H1 (cell line): ENCODE data around the gene PTPRT. TPM values are rescaled to one million over a fixed set of nuclear protein-coding genes. Genes with fewer than 3 reads are reported as not detected.

Source experiments
- CTCF ChIA-PET: fragments of 300-600 bp; sonication (Branson Sonifier 250); formaldehyde crosslinking; loops from one replicate; lab custom pipeline; 2021; ENCODE audit not compliant: partially characterized antibody; lab: Charles Lee
- POLR2A ChIA-PET: fragments of 300-600 bp; sonication (Branson Sonifier 250); formaldehyde crosslinking; loops from one replicate; lab custom pipeline; 2021; ENCODE audit warnings: inconsistent platforms; ENCODE audit not compliant: partially characterized antibody; lab: Charles Lee
- DNase-seq, 2 experiments: peaks; one replicate each; pipeline versions ENCODE4 v3.0.0 to v3.0.0-alpha.2; 2010 to 2022; ENCODE audit warnings: low spot score in 2 of 2, low read depth in 1 of 2, mixed read lengths in 1 of 2
- FAIRE-seq: peaks from 2 replicates; lab custom pipeline; 2011; peaks lifted over from hg19 to GRCh38; lab: Jason Lieb, UNC
- H2AFZ ChIP-seq: 2 replicates; pipeline ENCODE4 v1.8.1; 2012; ENCODE audit warnings: low read length, inconsistent platforms
- H2AK5ac ChIP-seq: 2 replicates; pipeline ENCODE4 v1.6.1; 2013; ENCODE audit warnings: low read depth, low read length
- H2BK120ac ChIP-seq: replicated peaks from 2 replicates; pipeline ENCODE3; 2013; ENCODE audit warnings: low read depth, low read length, inconsistent platforms
- H2BK12ac ChIP-seq: 2 replicates; pipeline ENCODE4 v1.6.1; 2013; ENCODE audit warnings: low read depth, low read length
- H2BK15ac ChIP-seq: 2 replicates; pipeline ENCODE4 v1.6.1; 2013; ENCODE audit warnings: low read length
- H2BK20ac ChIP-seq: 2 replicates; pipeline ENCODE4 v1.6.1; 2013; ENCODE audit warnings: low read length
- H2BK5ac ChIP-seq: 2 replicates; pipeline ENCODE4 v1.6.1; 2013; ENCODE audit warnings: low read depth, low read length
- H3K14ac ChIP-seq: 2 replicates; pipeline ENCODE4 v1.6.1; 2013; ENCODE audit warnings: inconsistent platforms; ENCODE audit not compliant: insufficient read length
- H3K18ac ChIP-seq: 2 replicates; pipeline ENCODE4 v1.6.1; 2013; ENCODE audit warnings: low read length; ENCODE audit errors: extremely low read depth
- H3K23ac ChIP-seq: 2 replicates; pipeline ENCODE4 v1.6.1; 2013; ENCODE audit warnings: inconsistent platforms; ENCODE audit not compliant: insufficient read length
- H3K23me2 ChIP-seq: 2 replicates; pipeline ENCODE4 v1.6.1; 2013; ENCODE audit warnings: low read depth, low read length
- H3K27ac ChIP-seq: 2 replicates; pipeline ENCODE4 v1.6.1; 2011; ENCODE audit warnings: low read depth, low read length, inconsistent platforms
- H3K27me3 ChIP-seq, 4 experiments: replicated peaks in 1 of 4; 1 replicate in 1 of 4; 2 replicates in 3 of 4; pipeline versions ENCODE4 v1.6.1 to v1.8.1; 2011 to 2013; ENCODE audit warnings: low read length in 3 of 4, mild to moderate bottlenecking in 3 of 4, inconsistent platforms in 2 of 4, mixed read lengths in 2 of 4, moderate library complexity in 1 of 4; ENCODE audit not compliant: control insufficient read depth in 3 of 4, insufficient read depth in 3 of 4; ENCODE audit errors: extremely low read depth in 1 of 4
- H3K36me3 ChIP-seq, 4 experiments: 2 replicates each; pipeline versions ENCODE4 v1.6.1 to v1.8.1; 2011 to 2013; ENCODE audit warnings: mild to moderate bottlenecking in 4 of 4, low read length in 3 of 4, moderate library complexity in 2 of 4, control low read depth in 1 of 4, inconsistent platforms in 1 of 4; ENCODE audit not compliant: insufficient read depth in 4 of 4, control insufficient read depth in 2 of 4
- H3K4ac ChIP-seq: replicated peaks from 2 replicates; pipeline ENCODE3; 2013; ENCODE audit warnings: low read length, low read depth, mixed read lengths, inconsistent platforms; ENCODE audit not compliant: insufficient read length
- H3K4me1 ChIP-seq, 4 experiments: replicated peaks in 1 of 4; 1 replicate in 1 of 4; 2 replicates in 3 of 4; pipeline versions ENCODE4 v1.6.1 to v1.8.1; 2011 to 2013; ENCODE audit warnings: low read length in 3 of 4, inconsistent platforms in 2 of 4, mixed read lengths in 1 of 4; ENCODE audit not compliant: insufficient read depth in 4 of 4, control insufficient read depth in 3 of 4
- H3K4me2 ChIP-seq, 2 experiments: 2 replicates each; pipeline versions ENCODE4 v1.6.1 to v1.8.1; 2011 to 2013; ENCODE audit warnings: low read depth in 2 of 2, low read length in 2 of 2, control low read depth in 1 of 2, inconsistent platforms in 1 of 2, mild to moderate bottlenecking in 1 of 2; ENCODE audit not compliant: insufficient read depth in 1 of 2
- H3K4me3 ChIP-seq, 4 experiments: fragments of 200-600, 300-600 bp in 1 of 4; sonication (generic), shearing (Covaris generic), sonication (Bioruptor Twin) in 1 of 4; 2 replicates each; pipeline versions ENCODE4 v1.5.1 to v1.8.1; 2011 to 2016; ENCODE audit warnings: low read length in 4 of 4, low read depth in 3 of 4, control low read depth in 2 of 4, inconsistent platforms in 2 of 4, mild to moderate bottlenecking in 2 of 4, mixed read lengths in 1 of 4, moderate library complexity in 1 of 4; ENCODE audit not compliant: insufficient read depth in 2 of 4; ENCODE audit errors: extremely low read depth in 1 of 4
- H3K56ac ChIP-seq: replicated peaks from 2 replicates; pipeline ENCODE3; 2013; ENCODE audit warnings: low read depth, mild to moderate bottlenecking, mixed read lengths, low read length, inconsistent platforms; ENCODE audit not compliant: insufficient read length
- H3K79me1 ChIP-seq: 2 replicates; pipeline ENCODE4 v1.6.1; 2013; ENCODE audit warnings: low read depth, low read length, control low read depth
- H3K79me2 ChIP-seq, 2 experiments: 2 replicates each; pipeline versions ENCODE4 v1.6.1 to v1.8.1; 2012 to 2013; ENCODE audit warnings: low read length in 2 of 2, mild to moderate bottlenecking in 2 of 2, inconsistent platforms in 1 of 2; ENCODE audit not compliant: insufficient read depth in 2 of 2, control insufficient read depth in 1 of 2
- H3K9ac ChIP-seq, 4 experiments: replicated peaks in 1 of 4; 1 replicate in 1 of 4; 2 replicates in 3 of 4; pipeline versions ENCODE4 v1.6.1 to v1.8.1; 2011 to 2013; ENCODE audit warnings: low read depth in 3 of 4, low read length in 3 of 4, control low read depth in 2 of 4, mild to moderate bottlenecking in 2 of 4, moderate library complexity in 2 of 4, inconsistent platforms in 1 of 4; ENCODE audit errors: extremely low read depth in 1 of 4
- H3K9me3 ChIP-seq, 2 experiments: 2 replicates each; pipeline versions ENCODE4 v1.6.1 to v1.8.1; 2012 to 2013; ENCODE audit warnings: mild to moderate bottlenecking in 2 of 2, moderate library complexity in 2 of 2, control low read depth in 1 of 2, inconsistent platforms in 1 of 2, low read depth in 1 of 2, low read length in 1 of 2, mixed read lengths in 1 of 2; ENCODE audit not compliant: insufficient read depth in 2 of 2
- H4K20me1 ChIP-seq, 2 experiments: replicated peaks in 1 of 2; 2 replicates each; pipeline versions ENCODE3 to v1.8.1; 2011 to 2013; ENCODE audit warnings: inconsistent platforms in 2 of 2, low read length in 2 of 2, mild to moderate bottlenecking in 1 of 2; ENCODE audit not compliant: insufficient read depth in 2 of 2, control insufficient read depth in 1 of 2
- H4K5ac ChIP-seq: 2 replicates; pipeline ENCODE4 v1.6.1; 2013; ENCODE audit warnings: low read length, low read depth, mixed read lengths, inconsistent platforms; ENCODE audit not compliant: insufficient read length
- H4K8ac ChIP-seq: 2 replicates; pipeline ENCODE4 v1.8.0; 2013; ENCODE audit warnings: mild to moderate bottlenecking, moderate library complexity, low read length, inconsistent platforms; ENCODE audit not compliant: insufficient read depth; ENCODE audit errors: extremely low read depth
- H4K91ac ChIP-seq: replicated peaks from 2 replicates; pipeline ENCODE3; 2013; ENCODE audit warnings: low read length, mixed read lengths, inconsistent platforms; ENCODE audit not compliant: insufficient read length
- GABPA ChIP-seq: IDR thresholded peaks from 2 replicates; pipeline ENCODE4 v1.6.1; 2011; ENCODE audit warnings: mild to moderate bottlenecking, low read length, moderate library complexity, borderline replicate concordance; ENCODE audit not compliant: insufficient read depth
- MAX ChIP-seq: IDR thresholded peaks from 2 replicates; pipeline ENCODE4 v1.6.1; 2012; ENCODE audit warnings: inconsistent platforms
- WGBS, 2 experiments: shearing (Covaris generic) in 1 of 2; methylation state at CpG; one replicate each; pipeline versions ENCODE4 v1.1.6 to v1.1.7; 2013 to 2015; ENCODE audit warnings: low lambda C conversion rate in 2 of 2, mixed read lengths in 2 of 2, inconsistent platforms in 1 of 2, low coverage in 1 of 2, missing lambda C conversion rate in 1 of 2; ENCODE audit not compliant: insufficient replicate concordance in 2 of 2, insufficient coverage in 1 of 2, insufficient read length in 1 of 2; ENCODE audit errors: extremely low coverage in 1 of 2, missing lambda C conversion rate in 1 of 2; 5-methylcytosine and 5-hydroxymethylcytosine counted together
- polyA plus RNA-seq, 7 experiments: library from polyadenylated mRNA; depleted of rRNA in 3 of 7; stranded (reverse) in 5 of 7; unstranded in 2 of 7; fragments of >200 nt in 5 of 7; fragments of 200-250 nt in 2 of 7; gene quantifications; 1 replicate in 5 of 7; 2 replicates in 1 of 7; 4 replicates in 1 of 7; pipeline versions ENCODE4 v1.2.1 to v1.2.3, GENCODE V29; 2011 to 2013; ENCODE audit warnings: missing spikeins in 2 of 7, mixed read lengths in 2 of 7
- total RNA-seq: library from RNA; stranded (reverse); fragmentation: NEBNext Ultra II Directional; extraction: Animal tissue kit (Norgen Biotek cat#: 25700); gene quantifications from 2 replicates; pipeline ENCODE4 v1.2.1, GENCODE V29; 2021

PTPRT gene
- total and polyA plus RNA-seq, 2 of the 8 experiments (the other 6 are each of a cell fraction or from before 2014, with no cell fraction given): 0.33 to 1.8 TPM

DNA sequence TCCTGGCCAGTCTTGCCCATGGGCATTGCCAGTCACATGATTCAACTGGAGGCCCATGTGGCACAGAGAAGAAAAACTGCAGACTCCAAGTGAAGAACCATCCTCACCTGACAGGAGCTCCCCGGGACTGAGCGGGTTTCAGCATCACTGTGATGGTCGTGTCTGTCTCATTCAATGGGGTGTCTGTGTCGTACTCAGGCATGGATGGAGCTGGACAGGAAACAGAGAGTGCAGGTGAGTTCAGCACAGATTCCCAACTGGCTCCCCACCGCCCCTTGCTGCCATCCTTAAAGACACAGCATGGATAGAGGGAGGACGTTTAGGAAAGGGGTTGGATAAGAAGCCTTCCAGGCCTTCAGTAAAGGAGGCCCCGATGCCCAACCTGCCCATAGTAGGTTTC is 839.2 kb downstream of the PTPRT start:
- 92% methylated on average over 7 of the region's 7 CpGs; no CpG with 5 or more reads in 1 of the 2 experiments for WGBS, 2 experiments
- no peak for FAIRE-seq
- POLR2A ChIA-PET: no interaction called here

More for the DNA sequence above, 839.2 kb downstream of the PTPRT start:
- H3K18ac ChIP-seq: no peak overlapping the region
- no peak overlapping the region; the same call in 1 of the 2 replicates for H4K8ac ChIP-seq
- H3K27me3 ChIP-seq: no peaks in the 10 kb centered on the region; a peak in 1 of 7 replicates
- H3K23ac ChIP-seq: no peak overlapping the region
- H3K4me3 ChIP-seq: no peak overlapping the region
- no peak for DNase-seq
- no peak overlapping the region for H2BK120ac ChIP-seq
- no peaks in the 10 kb centered on the region for H3K23me2 ChIP-seq
- H2BK5ac ChIP-seq: no peak overlapping the region
- H3K14ac ChIP-seq: no peak overlapping the region
- no peak overlapping the region for H4K5ac ChIP-seq
- no peak overlapping the region for H3K4ac ChIP-seq
- no peaks in the 10 kb centered on the region for H3K9me3 ChIP-seq
- no peak overlapping the region for H4K91ac ChIP-seq
- H3K9ac ChIP-seq: no peak overlapping the region
- no peak overlapping the region for H2BK15ac ChIP-seq
- no peaks in the 10 kb centered on the region for H3K79me1 ChIP-seq
- no peak overlapping the region for H3K4me2 ChIP-seq
- no peak overlapping the region for H2AK5ac ChIP-seq
- no peak for TF ChIP-seq GABPA
- no peak for TF ChIP-seq MAX
- no peak overlapping the region for H2BK20ac ChIP-seq
- no peak overlapping the region for H3K56ac ChIP-seq
- H4K20me1 ChIP-seq: no peaks in the 10 kb centered on the region
- H2BK12ac ChIP-seq: no peak overlapping the region
- H2AFZ ChIP-seq: no peak overlapping the region
- no peaks in the 10 kb centered on the region for H3K36me3 ChIP-seq
- H3K4me1 ChIP-seq: peaks cover 0 to 3% (median 2%) of the 10 kb centered on the region in 4 experiments; a peak in 3 of 7 replicates
- H3K79me2 ChIP-seq: no peaks in the 10 kb centered on the region
- CTCF ChIA-PET: interaction anchor here (1.3 kb wide), 1 partner anchor 1058 kb away, joined by 4 read pairs; no protein-coding TSS in a partner anchor
- no peak overlapping the region for H3K27ac ChIP-seq
